Mesenchymal stem cell (in vitro differentiated cells and primary cell): Measurements from ENCODE around the gene RPS6KA1. TPM values are rescaled to one million over a fixed set of nuclear protein-coding genes. Genes with fewer than 3 reads are reported as not detected.

ENCODE experiments used
- small RNA-seq: library from polyadenylated mRNA; stranded (forward); fragments of <200 nt; extraction: miRNeasy Mini kit (QIAGEN cat#:217004); gene quantifications from one replicate; pipeline ENCODE3, GENCODE V24; 2013; ENCODE audit warnings: low read depth

Gene RPS6KA1

Small RNA genes lying within 50 kb of the gene (small RNA-seq; reads per million reads assigned to genes)
- gene MIR1976 = not detected
- not detected for gene RF00019
- gene RNU7-29P = not detected
